ENCODE results near the gene ALPI. TPM values are rescaled to one million over a fixed set of nuclear protein-coding genes. Genes with fewer than 3 reads are reported as not detected.

ALPI gene
- total RNA-seq, 1 donor from 2014 or later, result not detected

DNA sequence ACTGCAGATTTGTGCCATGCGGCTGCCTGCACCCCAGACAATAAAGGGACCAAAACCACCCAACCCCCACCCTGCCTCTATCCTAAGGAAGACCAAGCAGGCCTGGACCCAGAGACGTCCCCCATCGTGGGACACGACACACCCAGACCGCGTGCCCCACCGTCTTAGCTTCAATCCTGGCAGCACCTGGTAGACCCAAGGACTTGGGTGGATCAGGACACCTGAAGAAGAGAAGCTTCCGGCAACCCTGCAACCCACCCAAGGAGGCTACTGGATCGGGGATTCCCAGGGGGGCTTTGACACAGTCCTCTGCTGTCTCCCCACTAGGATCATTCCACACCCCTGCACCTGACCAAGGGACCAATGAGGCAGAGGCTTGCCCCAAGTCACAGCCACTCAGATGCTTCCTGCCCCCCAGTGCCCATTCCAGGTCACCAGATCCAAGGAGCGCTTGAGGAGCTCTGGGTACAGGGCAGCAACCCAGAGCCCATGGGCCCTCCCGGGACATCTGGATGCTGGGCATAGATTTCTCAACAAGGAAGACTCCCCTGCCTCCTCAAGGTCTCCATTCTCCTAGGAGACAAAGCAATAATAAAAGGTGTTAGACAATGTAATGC is 3.6 kb downstream of the ALPI start:
- no peaks in the 10 kb centered on the region for H3K4me1 Mint-ChIP-seq
- DNase-seq (ENCODE audit: low spot score), result no peak
- Histone ChIP-seq H3K4me1 (no peaks in the 10 kb centered on the region), H3K36me3 (no peaks in the 10 kb centered on the region), H3K4me3 (no peak overlapping the region), H3K27me3 (no peaks in the 10 kb centered on the region), H3K4me2 (no peak overlapping the region), H3F3A (ENCODE audit: low read depth) (no peaks in the 10 kb centered on the region), H3K9me3 (ENCODE audit: low read depth) (no peaks in the 10 kb centered on the region), H4K20me1 (ENCODE audit: low read depth) (no peaks in the 10 kb centered on the region), H3K9ac (no peak overlapping the region), H2AFZ (replicated peaks) (no peak overlapping the region), H3K27ac (no peak overlapping the region), H3K79me2 (ENCODE audit: low read depth) (no peaks in the 10 kb centered on the region)
- peaks cover 14% of the 10 kb centered on the region for H3K27me3 Mint-ChIP-seq (ENCODE audit: insufficient read depth, low read depth)
- no peak overlapping the region for H3K4me3 Mint-ChIP-seq
- TF ChIP-seq EZH2phosphoT487 (IDR thresholded peaks at IDR 0.05) (no peak), EZH2 (IDR thresholded peaks at IDR 0.05) (no peak)
- TF ChIP-seq, protein P1, sequence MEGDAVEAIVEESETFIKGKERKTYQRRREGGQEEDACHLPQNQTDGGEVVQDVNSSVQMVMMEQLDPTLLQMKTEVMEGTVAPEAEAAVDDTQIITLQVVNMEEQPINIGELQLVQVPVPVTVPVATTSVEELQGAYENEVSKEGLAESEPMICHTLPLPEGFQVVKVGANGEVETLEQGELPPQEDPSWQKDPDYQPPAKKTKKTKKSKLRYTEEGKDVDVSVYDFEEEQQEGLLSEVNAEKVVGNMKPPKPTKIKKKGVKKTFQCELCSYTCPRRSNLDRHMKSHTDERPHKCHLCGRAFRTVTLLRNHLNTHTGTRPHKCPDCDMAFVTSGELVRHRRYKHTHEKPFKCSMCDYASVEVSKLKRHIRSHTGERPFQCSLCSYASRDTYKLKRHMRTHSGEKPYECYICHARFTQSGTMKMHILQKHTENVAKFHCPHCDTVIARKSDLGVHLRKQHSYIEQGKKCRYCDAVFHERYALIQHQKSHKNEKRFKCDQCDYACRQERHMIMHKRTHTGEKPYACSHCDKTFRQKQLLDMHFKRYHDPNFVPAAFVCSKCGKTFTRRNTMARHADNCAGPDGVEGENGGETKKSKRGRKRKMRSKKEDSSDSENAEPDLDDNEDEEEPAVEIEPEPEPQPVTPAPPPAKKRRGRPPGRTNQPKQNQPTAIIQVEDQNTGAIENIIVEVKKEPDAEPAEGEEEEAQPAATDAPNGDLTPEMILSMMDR (IDR thresholded peaks at IDR 0.05), result no peak
- no peaks in the 10 kb centered on the region for H3K36me3 Mint-ChIP-seq
- no peaks in the 10 kb centered on the region for H3K9me3 Mint-ChIP-seq
- no peak overlapping the region for H3K27ac Mint-ChIP-seq

DNA sequence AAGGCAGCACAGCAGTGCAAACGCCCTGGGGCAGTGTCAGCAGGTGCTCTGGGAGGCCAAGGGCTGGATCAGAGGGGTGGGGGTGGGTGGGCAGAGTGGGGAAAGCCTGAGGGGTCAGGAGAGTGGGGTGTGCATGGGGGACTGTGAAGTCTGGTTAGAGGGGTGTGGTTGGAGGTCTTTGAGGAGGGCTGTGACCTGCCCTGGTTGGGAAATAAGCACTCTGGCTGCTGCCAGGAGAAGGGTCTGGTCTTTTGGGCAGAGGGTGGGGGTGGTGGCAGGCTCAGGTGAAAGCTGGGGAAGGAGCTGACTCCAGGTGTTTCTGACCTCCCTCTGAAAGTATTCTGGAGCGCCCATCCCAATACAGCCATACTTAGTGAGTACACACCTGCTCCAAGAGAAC is 4.2 kb downstream of the ALPI start:
- Mint-ChIP-seq H3K27ac (no peak overlapping the region), H3K9me3 (no peaks in the 10 kb centered on the region), H3K27me3 (ENCODE audit: insufficient read depth, low read depth) (peaks cover 14% of the 10 kb centered on the region), H3K36me3 (no peaks in the 10 kb centered on the region), H3K4me3 (no peak overlapping the region), H3K4me1 (no peaks in the 10 kb centered on the region)
- Histone ChIP-seq H3K79me2 (ENCODE audit: low read depth) (no peaks in the 10 kb centered on the region), H3K27me3 (no peaks in the 10 kb centered on the region), H3K4me3 (no peak overlapping the region), H2AFZ (replicated peaks) (no peak overlapping the region), H3K4me2 (no peak overlapping the region), H3F3A (ENCODE audit: low read depth) (no peaks in the 10 kb centered on the region), H3K27ac (no peak overlapping the region), H3K4me1 (no peaks in the 10 kb centered on the region), H3K9ac (no peak overlapping the region), H3K9me3 (ENCODE audit: low read depth) (no peaks in the 10 kb centered on the region), H3K36me3 (no peaks in the 10 kb centered on the region), H4K20me1 (ENCODE audit: low read depth) (no peaks in the 10 kb centered on the region)
- no peak for DNase-seq (ENCODE audit: low spot score)
- TF ChIP-seq, protein P1 (IDR thresholded peaks at IDR 0.05), result no peak
- no peak for TF ChIP-seq EZH2 (IDR thresholded peaks at IDR 0.05)
- TF ChIP-seq EZH2phosphoT487 (IDR thresholded peaks at IDR 0.05), result no peak

DNA sequence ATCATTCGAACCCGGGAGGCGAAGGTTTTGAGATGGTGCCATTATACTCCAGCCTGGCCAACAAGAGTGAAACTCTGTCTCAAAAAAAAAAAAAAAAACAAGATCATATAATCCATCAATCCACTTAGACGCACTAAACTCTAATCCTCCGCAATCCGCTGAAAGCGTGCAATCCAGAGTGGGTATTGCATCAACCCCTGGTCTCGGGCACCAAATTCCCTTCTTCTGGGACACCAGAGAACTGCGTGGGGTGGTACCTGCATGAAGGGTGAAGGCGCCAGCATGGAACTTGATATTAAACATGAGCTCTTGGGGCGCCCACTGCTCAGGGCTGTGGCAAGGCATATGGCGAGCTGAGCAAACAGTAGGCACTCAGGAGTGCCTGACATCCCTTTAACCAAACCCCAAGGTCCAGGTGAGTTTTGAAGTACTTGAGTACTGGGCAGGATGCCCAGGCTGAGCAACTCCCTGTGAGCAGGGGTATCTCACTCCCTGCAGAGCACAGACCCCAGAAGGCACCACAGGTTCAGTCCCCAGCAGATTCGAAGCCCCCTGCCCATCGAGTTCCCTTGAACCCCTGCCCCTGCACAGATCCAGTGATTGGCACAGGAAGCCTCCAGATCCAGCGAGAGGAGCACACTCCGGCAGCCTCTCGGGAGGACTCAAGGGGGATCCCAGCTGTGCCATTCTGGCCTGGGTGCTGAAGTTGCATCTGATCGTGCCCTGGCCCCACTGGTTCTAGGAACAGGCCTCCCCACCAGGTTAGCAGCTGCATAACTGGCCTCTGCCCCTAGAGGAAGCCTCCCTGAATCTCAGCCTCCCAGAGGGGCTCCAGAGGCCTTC is 8.0 kb downstream of the ALPI start:
- Mint-ChIP-seq H3K36me3 (no peaks in the 10 kb centered on the region), H3K4me1 (no peaks in the 10 kb centered on the region), H3K9me3 (no peaks in the 10 kb centered on the region), H3K4me3 (no peak overlapping the region), H3K27me3 (ENCODE audit: insufficient read depth, low read depth) (peaks cover 15% of the 10 kb centered on the region), H3K27ac (no peak overlapping the region)
- Histone ChIP-seq H3K9me3 (ENCODE audit: low read depth) (no peaks in the 10 kb centered on the region), H3K4me2 (no peak overlapping the region), H3K36me3 (no peaks in the 10 kb centered on the region), H3K27me3 (peaks cover 6% of the 10 kb centered on the region), H3K27ac (no peak overlapping the region), H3K9ac (no peak overlapping the region), H4K20me1 (ENCODE audit: low read depth) (no peaks in the 10 kb centered on the region), H3K4me3 (no peak overlapping the region), H3F3A (ENCODE audit: low read depth) (no peaks in the 10 kb centered on the region), H3K4me1 (no peaks in the 10 kb centered on the region), H2AFZ (replicated peaks) (no peak overlapping the region), H3K79me2 (ENCODE audit: low read depth) (no peaks in the 10 kb centered on the region)
- TF ChIP-seq, protein P1 (IDR thresholded peaks at IDR 0.05), result no peak
- TF ChIP-seq EZH2phosphoT487 (IDR thresholded peaks at IDR 0.05) (no peak), EZH2 (IDR thresholded peaks at IDR 0.05) (no peak)
- DNase-seq (ENCODE audit: low spot score), result no peak
